HepG2 (cell line): Measurements from ENCODE around the gene CTNND2. TPM values are rescaled to one million over a fixed set of nuclear protein-coding genes. Genes with fewer than 3 reads are reported as not detected.

Source experiments
- ATAC-seq: fragments of 200-7000 bp; cut with Tn5 transposase; 3 replicates; pipeline ENCODE4 v1.9.1; 2020; ENCODE audit warnings: mild to moderate bottlenecking, moderate library complexity
- BruUV-seq: library from RNA; stranded (reverse); fragments of 400-500 nt; replicated peaks from 2 replicates; lab custom pipeline; 2021; lab: Mats Ljungman, UMichigan
- CTCF ChIA-PET: fragments of 300-600 bp; formaldehyde crosslinking; extraction: SDS; loops from one replicate; lab custom pipeline; 2021; ENCODE audit warnings: low total read pairs, inconsistent platforms, low intra/inter-chr PET ratio; lab: Yijun Ruan, JAX
- POLR2A ChIA-PET: fragments of 350-600 bp; sonication (Branson Sonifier 250); formaldehyde crosslinking; loops from one replicate; lab custom pipeline; 2020; ENCODE audit warnings: antibody characterized with exemption, inconsistent platforms; lab: Yijun Ruan, JAX
- DNase-seq: peaks from one replicate; pipeline ENCODE4 v3.0.0-alpha.2; 2015; ENCODE audit warnings: low spot score
- FAIRE-seq: peaks from 3 replicates; lab custom pipeline; 2011; peaks lifted over from hg19 to GRCh38; lab: Jason Lieb, UNC
- H2AFZ ChIP-seq: one replicate; pipeline ENCODE4 v1.6.1; 2011; ENCODE audit warnings: low read length, inconsistent platforms
- H3K27ac ChIP-seq: fragments of 300-600 bp; 3 replicates; pipeline ENCODE4 v1.8.0; 2011; ENCODE audit warnings: mixed run types, mild to moderate bottlenecking, mixed read lengths, low read length, inconsistent platforms; ENCODE audit not compliant: insufficient read depth; ENCODE audit errors: extremely low read length
- H3K27me3 ChIP-seq, 2 experiments: fragments of 200-600 bp in 1 of 2; 2 replicates in 1 of 2; 3 replicates in 1 of 2; pipeline versions ENCODE4 v1.6.0 to v1.8.0; 2011; ENCODE audit warnings: low read length in 2 of 2, mild to moderate bottlenecking in 2 of 2, moderate library complexity in 2 of 2, inconsistent platforms in 1 of 2; ENCODE audit not compliant: insufficient read depth in 2 of 2, control insufficient read depth in 1 of 2
- H3K36me3 ChIP-seq, 2 experiments: fragments of 200-600 bp in 1 of 2; replicated peaks in 1 of 2; 2 replicates in 1 of 2; 3 replicates in 1 of 2; pipeline versions ENCODE4 v1.5.1 to v1.8.0; 2011; ENCODE audit warnings: low read length in 2 of 2, inconsistent platforms in 1 of 2; ENCODE audit not compliant: insufficient read depth in 2 of 2, control insufficient read depth in 1 of 2
- H3K4me1 ChIP-seq: 2 replicates; pipeline ENCODE4 v1.5.1; 2012; ENCODE audit warnings: low read length, inconsistent platforms; ENCODE audit not compliant: insufficient read depth
- H3K4me2 ChIP-seq: 2 replicates; pipeline ENCODE4 v1.6.0; 2011; ENCODE audit warnings: low read depth, low read length, inconsistent platforms
- H3K4me3 ChIP-seq, 3 experiments: fragments of 200-600 bp in 1 of 3; sonication (generic), shearing (Covaris generic) in 1 of 3; replicated peaks in 1 of 3; 2 replicates each; pipeline ENCODE4 v1.5.1; 2011 to 2016; ENCODE audit warnings: low read length in 3 of 3, inconsistent platforms in 2 of 3, low read depth in 2 of 3, mild to moderate bottlenecking in 2 of 3, control low read depth in 1 of 3, mixed read lengths in 1 of 3; ENCODE audit not compliant: insufficient read depth in 1 of 3
- H3K79me2 ChIP-seq: one replicate; pipeline ENCODE4 v1.6.1; 2011; ENCODE audit warnings: low read length, inconsistent platforms; ENCODE audit not compliant: insufficient read depth
- H3K9ac ChIP-seq: 2 replicates; pipeline ENCODE4 v1.6.0; 2011; ENCODE audit warnings: mild to moderate bottlenecking, low read depth, low read length, inconsistent platforms; ENCODE audit not compliant: insufficient read depth
- H3K9me3 ChIP-seq: 2 replicates; pipeline ENCODE4 v1.5.1; 2012; ENCODE audit warnings: mild to moderate bottlenecking, low read length
- H4K20me1 ChIP-seq: 2 replicates; pipeline ENCODE4 v1.6.0; 2011; ENCODE audit warnings: inconsistent platforms, mild to moderate bottlenecking, low read length, moderate library complexity; ENCODE audit not compliant: insufficient read depth
- AKAP8 ChIP-seq: sonication (generic); formaldehyde crosslinking; IDR thresholded peaks from 2 replicates; pipeline ENCODE4 v1.5.1; 2020; ENCODE audit warnings: mild to moderate bottlenecking, missing genetic modification reagents
- ARHGAP35 ChIP-seq: sonication (generic); formaldehyde crosslinking; IDR thresholded peaks from 2 replicates; pipeline ENCODE4 v1.9.0; 2022; ENCODE audit warnings: mild to moderate bottlenecking, inconsistent platforms, moderate library complexity, missing genetic modification reagents, borderline replicate concordance
- KLF9 ChIP-seq: IDR thresholded peaks from 2 replicates; pipeline ENCODE4 v1.6.1; 2016; ENCODE audit warnings: low read depth
- NFE2 ChIP-seq: sonication (generic); formaldehyde crosslinking; IDR thresholded peaks from 2 replicates; pipeline ENCODE4 v1.4.0; 2020; ENCODE audit warnings: missing genetic modification reagents
- NFE2L1 ChIP-seq: sonication (generic); formaldehyde crosslinking; IDR thresholded peaks from 2 replicates; pipeline ENCODE4 v1.4.0; 2020; ENCODE audit warnings: missing genetic modification reagents, mild to moderate bottlenecking, borderline replicate concordance
- SALL2 ChIP-seq: sonication (generic); formaldehyde crosslinking; IDR thresholded peaks from 2 replicates; pipeline ENCODE4 v1.8.1; 2023; ENCODE audit warnings: mild to moderate bottlenecking, missing genetic modification reagents, inconsistent platforms
- SMC3 ChIP-seq: IDR thresholded peaks from 2 replicates; pipeline ENCODE4 v1.6.1; 2011; ENCODE audit warnings: low read length, improper control_type of control experiment
- ZEB1 ChIP-seq: IDR thresholded peaks from 2 replicates; pipeline ENCODE4 v1.6.1; 2012; ENCODE audit warnings: mild to moderate bottlenecking, low read depth, inconsistent platforms; ENCODE audit not compliant: insufficient replicate concordance
- ZNF121 ChIP-seq: sonication (generic); formaldehyde crosslinking; IDR thresholded peaks from 2 replicates; pipeline ENCODE4 v1.5.0; 2020; ENCODE audit warnings: mild to moderate bottlenecking, missing genetic modification reagents
- ZNF572 ChIP-seq: sonication (generic); formaldehyde crosslinking; IDR thresholded peaks from 2 replicates; pipeline ENCODE4 v1.5.1; 2020; ENCODE audit warnings: mild to moderate bottlenecking, missing genetic modification reagents
- ZNF776 ChIP-seq: sonication (generic); formaldehyde crosslinking; IDR thresholded peaks from 2 replicates; pipeline ENCODE4 v1.4.0; 2020; ENCODE audit warnings: mild to moderate bottlenecking, missing genetic modification reagents
- ZSCAN30 ChIP-seq: sonication (generic); formaldehyde crosslinking; IDR thresholded peaks from 2 replicates; pipeline ENCODE4 v1.5.0; 2020; ENCODE audit warnings: mild to moderate bottlenecking, missing genetic modification reagents
- WGBS: methylation state at CpG from one replicate; pipeline ENCODE4 v1.1.6; 2017; ENCODE audit warnings: low lambda C conversion rate; 5-methylcytosine and 5-hydroxymethylcytosine counted together
- in situ Hi-C: cut with HindIII; loops from 2 replicates; pipeline ENCODE4 v1.10.0; 2017; ENCODE audit warnings: low pct_unique_long_range_greater_than_20kb; ENCODE audit not compliant: extremely low pct_ligation_motif_present
- intact Hi-C: fragments of 100-400 bp; cut with micrococcal nuclease; formaldehyde crosslinking; loops from one replicate; pipeline ENCODE4 v1.10.0; 2022; ENCODE audit not compliant: unreplicated experiment
- polyA plus RNA-seq, 8 experiments: library from polyadenylated mRNA; depleted of rRNA in 3 of 8; stranded (reverse) in 7 of 8; unstranded in 1 of 8; fragments of >200 nt; fragmentation: Illumina TruSeq in 4 of 8; extraction: Trizol in 4 of 8; gene quantifications; 2 replicates each; pipeline versions ENCODE4 v1.2.1 to v1.2.3, GENCODE V29; 2011 to 2016; ENCODE audit warnings: low read depth in 4 of 8, missing spikeins in 1 of 8, mixed read lengths in 1 of 8; ENCODE audit not compliant: insufficient read depth in 1 of 8
- total RNA-seq, 5 experiments: library from RNA; depleted of rRNA; stranded (reverse); fragments of >200 nt; fragmentation: Illumina TruSeq; extraction: Trizol; gene quantifications; 2 replicates each; pipeline ENCODE4 v1.2.3, GENCODE V29; 2016; ENCODE audit warnings: low read depth in 1 of 5
- TF ChIP-seq, protein P1 (sequence below): sonication (generic); formaldehyde crosslinking; IDR thresholded peaks from 2 replicates; pipeline ENCODE4 v1.4.0; 2020; ENCODE audit warnings: missing genetic modification reagents, borderline replicate concordance
- TF ChIP-seq, protein P2 (sequence below): IDR thresholded peaks from 2 replicates; pipeline ENCODE4 v1.6.1; 2012; ENCODE audit warnings: low read depth, low read length, improper control_type of control experiment
- TF ChIP-seq, protein P3 (sequence below): IDR thresholded peaks from 2 replicates; pipeline ENCODE4 v1.6.1; 2016; ENCODE audit warnings: mild to moderate bottlenecking
- TF ChIP-seq, protein P4 (sequence below): sonication (generic); formaldehyde crosslinking; IDR thresholded peaks from 2 replicates; pipeline ENCODE4 v1.4.0; 2020; ENCODE audit warnings: low read depth, mild to moderate bottlenecking, missing genetic modification reagents
- TF ChIP-seq, protein P5 (sequence below): sonication (generic); formaldehyde crosslinking; IDR thresholded peaks from 2 replicates; pipeline ENCODE4 v1.5.0; 2020; ENCODE audit warnings: mild to moderate bottlenecking, missing genetic modification reagents, moderate library complexity
- TF ChIP-seq, protein P6 (sequence below): conservative IDR thresholded peaks from 2 replicates; pipeline ENCODE4 v1.6.1; 2018; ENCODE audit warnings: missing genetic modification reagents

Gene CTNND2
- total and polyA plus RNA-seq, 2 of the 13 experiments (the other 11 are each of a cell fraction or from before 2014, with no cell fraction given): not detected

DNA sequence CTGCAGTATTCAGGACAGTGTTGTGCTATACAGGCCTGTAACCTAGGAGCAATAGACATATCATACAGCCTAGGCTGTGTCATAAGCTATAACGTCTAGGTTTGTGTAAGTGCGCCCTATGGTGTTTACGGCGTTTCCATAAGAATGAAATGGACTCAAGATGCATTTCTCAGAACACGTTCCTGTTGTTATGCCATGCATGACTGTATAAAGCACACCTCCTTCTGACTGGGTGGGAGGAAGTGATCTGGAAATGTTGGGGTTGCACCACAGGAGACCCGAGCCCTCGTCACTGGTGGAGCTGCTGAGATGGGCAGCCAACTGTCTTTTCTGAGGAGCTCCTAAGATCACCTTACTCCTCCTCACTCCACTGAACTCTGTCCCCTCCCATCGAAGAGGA lies 751.9 kb downstream of the CTNND2 start:
- ATAC-seq (no peak), FAIRE-seq (no peak), DNase-seq (no peak)
- CTCF ChIA-PET: no interaction called here
- Histone ChIP-seq H3K4me2 (no peak overlapping the region), H4K20me1 (no peaks in the 10 kb centered on the region), H3K27ac (no peak overlapping the region), H3K36me3 (no peaks in the 10 kb centered on the region), H3K27me3 (no peaks in the 10 kb centered on the region; a peak in 1 of 5 replicates), H3K9ac (no peak overlapping the region), H3K9me3 (no peaks in the 10 kb centered on the region), H3K4me1 (no peaks in the 10 kb centered on the region), H3K4me3 (no peak overlapping the region), H2AFZ (no peak overlapping the region), H3K79me2 (no peaks in the 10 kb centered on the region)
- BruUV-seq: no TSS peak
- POLR2A ChIA-PET: no interaction called here
- WGBS: 54% methylated on average over 8 of the region's 8 CpGs
- in situ Hi-C loops: no loop called here
- intact Hi-C loops: no loop called here
- TF ChIP-seq, protein P1, sequence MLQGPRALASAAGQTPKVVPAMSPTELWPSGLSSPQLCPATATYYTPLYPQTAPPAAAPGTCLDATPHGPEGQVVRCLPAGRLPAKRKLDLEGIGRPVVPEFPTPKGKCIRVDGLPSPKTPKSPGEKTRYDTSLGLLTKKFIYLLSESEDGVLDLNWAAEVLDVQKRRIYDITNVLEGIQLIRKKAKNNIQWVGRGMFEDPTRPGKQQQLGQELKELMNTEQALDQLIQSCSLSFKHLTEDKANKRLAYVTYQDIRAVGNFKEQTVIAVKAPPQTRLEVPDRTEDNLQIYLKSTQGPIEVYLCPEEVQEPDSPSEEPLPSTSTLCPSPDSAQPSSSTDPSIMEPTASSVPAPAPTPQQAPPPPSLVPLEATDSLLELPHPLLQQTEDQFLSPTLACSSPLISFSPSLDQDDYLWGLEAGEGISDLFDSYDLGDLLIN (CRISPR knock-in tag): no peak
- TF ChIP-seq, protein P2, sequence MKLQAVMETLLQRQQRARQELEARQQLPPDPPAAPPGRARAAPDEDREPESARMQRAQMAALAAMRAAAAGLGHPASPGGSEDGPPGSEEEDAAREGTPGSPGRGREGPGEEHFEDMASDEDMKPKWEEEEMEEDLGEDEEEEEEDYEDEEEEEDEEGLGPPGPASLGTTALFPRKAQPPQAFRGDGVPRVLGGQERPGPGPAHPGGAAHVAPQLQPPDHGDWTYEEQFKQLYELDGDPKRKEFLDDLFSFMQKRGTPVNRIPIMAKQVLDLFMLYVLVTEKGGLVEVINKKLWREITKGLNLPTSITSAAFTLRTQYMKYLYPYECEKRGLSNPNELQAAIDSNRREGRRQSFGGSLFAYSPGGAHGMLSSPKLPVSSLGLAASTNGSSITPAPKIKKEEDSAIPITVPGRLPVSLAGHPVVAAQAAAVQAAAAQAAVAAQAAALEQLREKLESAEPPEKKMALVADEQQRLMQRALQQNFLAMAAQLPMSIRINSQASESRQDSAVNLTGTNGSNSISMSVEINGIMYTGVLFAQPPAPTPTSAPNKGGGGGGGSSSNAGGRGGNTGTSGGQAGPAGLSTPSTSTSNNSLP: no peak
- TF ChIP-seq, protein P3, sequence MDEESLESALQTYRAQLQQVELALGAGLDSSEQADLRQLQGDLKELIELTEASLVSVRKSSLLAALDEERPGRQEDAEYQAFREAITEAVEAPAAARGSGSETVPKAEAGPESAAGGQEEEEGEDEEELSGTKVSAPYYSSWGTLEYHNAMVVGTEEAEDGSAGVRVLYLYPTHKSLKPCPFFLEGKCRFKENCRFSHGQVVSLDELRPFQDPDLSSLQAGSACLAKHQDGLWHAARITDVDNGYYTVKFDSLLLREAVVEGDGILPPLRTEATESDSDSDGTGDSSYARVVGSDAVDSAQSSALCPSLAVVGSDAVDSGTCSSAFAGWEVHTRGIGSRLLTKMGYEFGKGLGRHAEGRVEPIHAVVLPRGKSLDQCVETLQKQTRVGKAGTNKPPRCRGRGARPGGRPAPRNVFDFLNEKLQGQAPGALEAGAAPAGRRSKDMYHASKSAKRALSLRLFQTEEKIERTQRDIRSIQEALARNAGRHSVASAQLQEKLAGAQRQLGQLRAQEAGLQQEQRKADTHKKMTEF (CRISPR knock-in tag): no peak
- TF ChIP-seq NFE2 (CRISPR knock-in tag) (no peak), ZNF572 (CRISPR knock-in tag) (no peak), ZNF121 (CRISPR knock-in tag) (no peak), SMC3 (no peak), ZSCAN30 (CRISPR knock-in tag) (no peak), SALL2 (no peak), KLF9 (no peak), ZNF776 (CRISPR knock-in tag) (no peak), ARHGAP35 (CRISPR knock-in tag) (no peak), AKAP8 (no peak), ZEB1 (no peak), NFE2L1 (CRISPR knock-in tag) (no peak)
- TF ChIP-seq, protein P4, sequence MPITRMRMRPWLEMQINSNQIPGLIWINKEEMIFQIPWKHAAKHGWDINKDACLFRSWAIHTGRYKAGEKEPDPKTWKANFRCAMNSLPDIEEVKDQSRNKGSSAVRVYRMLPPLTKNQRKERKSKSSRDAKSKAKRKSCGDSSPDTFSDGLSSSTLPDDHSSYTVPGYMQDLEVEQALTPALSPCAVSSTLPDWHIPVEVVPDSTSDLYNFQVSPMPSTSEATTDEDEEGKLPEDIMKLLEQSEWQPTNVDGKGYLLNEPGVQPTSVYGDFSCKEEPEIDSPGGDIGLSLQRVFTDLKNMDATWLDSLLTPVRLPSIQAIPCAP (CRISPR knock-in tag): no peak
- TF ChIP-seq, protein P5, sequence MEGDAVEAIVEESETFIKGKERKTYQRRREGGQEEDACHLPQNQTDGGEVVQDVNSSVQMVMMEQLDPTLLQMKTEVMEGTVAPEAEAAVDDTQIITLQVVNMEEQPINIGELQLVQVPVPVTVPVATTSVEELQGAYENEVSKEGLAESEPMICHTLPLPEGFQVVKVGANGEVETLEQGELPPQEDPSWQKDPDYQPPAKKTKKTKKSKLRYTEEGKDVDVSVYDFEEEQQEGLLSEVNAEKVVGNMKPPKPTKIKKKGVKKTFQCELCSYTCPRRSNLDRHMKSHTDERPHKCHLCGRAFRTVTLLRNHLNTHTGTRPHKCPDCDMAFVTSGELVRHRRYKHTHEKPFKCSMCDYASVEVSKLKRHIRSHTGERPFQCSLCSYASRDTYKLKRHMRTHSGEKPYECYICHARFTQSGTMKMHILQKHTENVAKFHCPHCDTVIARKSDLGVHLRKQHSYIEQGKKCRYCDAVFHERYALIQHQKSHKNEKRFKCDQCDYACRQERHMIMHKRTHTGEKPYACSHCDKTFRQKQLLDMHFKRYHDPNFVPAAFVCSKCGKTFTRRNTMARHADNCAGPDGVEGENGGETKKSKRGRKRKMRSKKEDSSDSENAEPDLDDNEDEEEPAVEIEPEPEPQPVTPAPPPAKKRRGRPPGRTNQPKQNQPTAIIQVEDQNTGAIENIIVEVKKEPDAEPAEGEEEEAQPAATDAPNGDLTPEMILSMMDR: no peak
- TF ChIP-seq, protein P6, sequence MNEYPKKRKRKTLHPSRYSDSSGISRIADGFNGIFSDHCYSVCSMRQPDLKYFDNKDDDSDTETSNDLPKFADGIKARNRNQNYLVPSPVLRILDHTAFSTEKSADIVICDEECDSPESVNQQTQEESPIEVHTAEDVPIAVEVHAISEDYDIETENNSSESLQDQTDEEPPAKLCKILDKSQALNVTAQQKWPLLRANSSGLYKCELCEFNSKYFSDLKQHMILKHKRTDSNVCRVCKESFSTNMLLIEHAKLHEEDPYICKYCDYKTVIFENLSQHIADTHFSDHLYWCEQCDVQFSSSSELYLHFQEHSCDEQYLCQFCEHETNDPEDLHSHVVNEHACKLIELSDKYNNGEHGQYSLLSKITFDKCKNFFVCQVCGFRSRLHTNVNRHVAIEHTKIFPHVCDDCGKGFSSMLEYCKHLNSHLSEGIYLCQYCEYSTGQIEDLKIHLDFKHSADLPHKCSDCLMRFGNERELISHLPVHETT (CRISPR knock-in tag): no peak
